HL-60/S4 (cell line): ENCODE results near the gene FBXO15.

Experiments
- in situ Hi-C: fragments of 300-500 bp; cut with MboI; formaldehyde crosslinking; loops from 2 replicates; pipeline ENCODE4 v1.14.3; 2022; ENCODE audit warnings: low sequenced_read_pairs

The FBXO15 gene

DNA sequence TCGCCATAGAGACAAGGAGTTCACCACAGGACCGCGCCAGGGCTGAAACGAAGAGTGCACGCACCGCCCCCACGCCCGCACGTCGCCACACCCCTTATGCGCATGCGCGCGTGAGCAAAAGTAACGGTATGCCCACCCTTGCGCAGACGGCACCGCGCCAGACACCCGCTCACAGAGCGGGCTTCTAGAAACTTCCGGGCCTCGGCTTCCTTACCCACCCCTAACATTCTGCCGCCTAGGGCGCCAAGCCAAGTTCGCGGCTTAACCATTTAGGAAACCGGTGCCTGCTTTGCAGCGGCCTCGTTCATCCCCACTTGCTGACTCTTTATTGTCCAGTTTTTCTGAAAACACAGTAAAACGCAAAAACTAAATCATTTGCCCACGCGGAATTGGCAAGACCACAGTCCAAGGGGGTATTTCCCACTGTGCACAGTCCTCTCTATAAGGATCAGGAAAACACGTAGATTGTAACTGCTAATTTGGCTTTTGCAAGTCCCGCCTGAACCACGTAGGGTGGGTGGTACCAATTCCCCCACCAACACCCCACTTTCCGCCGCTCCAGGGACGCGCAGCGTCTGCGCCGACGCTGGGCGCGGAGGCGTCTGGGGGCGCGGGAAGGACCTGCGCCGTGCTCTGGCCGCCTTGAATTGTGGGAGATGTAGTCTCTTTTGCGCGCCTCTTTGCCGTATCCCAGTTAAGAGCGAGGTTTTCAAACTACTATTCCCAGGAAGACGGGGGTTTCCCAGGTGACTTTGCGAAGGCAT, at the start of gene FBXO15, which contains the start of gene TIMM21:
Gene FBXO15 (minus strand): TSS at position 56 of the 764 bp plus-strand sequence. CDS start 49 bp downstream, at position 7.
Gene TIMM21 (plus strand): TSS at position 745 of the 764 bp plus-strand sequence. CDS start 286 bp downstream, outside the sequence.
- in situ Hi-C loops = no loop called here

GRCh38 chr18:74196220-74197119, 48.8 kb upstream of the FBXO15 start:
- in situ Hi-C loops = loop anchor here (25.0 kb wide), 1 partner anchor 366 kb away; no protein-coding TSS in a partner anchor

GRCh38 chr18:74194691-74195090, 47.1 kb upstream of the FBXO15 start:
- in situ Hi-C loops = loop anchor here (25.0 kb wide), 1 partner anchor 368 kb away; no protein-coding TSS in a partner anchor

DNA sequence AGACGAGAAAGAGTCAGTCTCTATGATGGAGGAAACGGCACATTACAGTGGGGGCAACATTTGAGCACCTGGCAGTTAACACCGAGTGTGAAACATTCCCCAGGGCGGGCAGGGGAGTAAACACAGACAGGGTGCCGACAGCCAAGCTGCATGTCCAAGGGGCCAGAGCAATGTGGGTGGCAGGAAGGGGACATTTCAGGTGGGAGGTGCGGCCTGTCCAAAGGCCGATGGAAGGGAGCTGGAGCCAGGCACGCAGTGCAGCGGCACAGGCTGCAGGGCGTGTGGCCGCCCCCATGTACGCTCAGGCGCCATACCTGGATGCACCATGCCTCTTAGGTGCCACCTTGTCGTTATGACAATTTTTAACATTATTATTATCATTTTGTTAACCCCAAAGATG, 43.9 kb upstream of the FBXO15 start:
- in situ Hi-C loops = loop anchor here (25.0 kb wide), 1 partner anchor 371 kb away; no protein-coding TSS in a partner anchor

DNA sequence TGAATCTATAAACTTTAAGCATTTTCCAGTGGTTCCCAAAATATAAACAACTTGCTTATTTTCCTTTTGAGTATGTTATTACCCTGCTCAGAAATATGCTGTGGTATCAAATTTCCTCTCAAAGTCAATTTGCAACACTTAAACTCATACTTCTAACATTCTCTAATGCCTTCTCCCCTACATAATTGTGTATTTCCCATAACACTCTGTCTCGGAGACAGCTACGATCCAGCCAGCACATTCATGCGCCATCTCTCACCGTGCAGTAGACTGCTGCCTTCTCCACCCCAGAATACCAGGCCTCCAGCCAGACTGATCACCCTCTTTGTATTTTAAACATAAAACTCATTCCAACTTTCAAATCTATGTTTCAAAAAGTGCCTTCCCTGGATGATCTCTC, 42.5 kb upstream of the FBXO15 start:
- in situ Hi-C loops = loop anchor here (25.0 kb wide), 1 partner anchor 372 kb away; no protein-coding TSS in a partner anchor

DNA sequence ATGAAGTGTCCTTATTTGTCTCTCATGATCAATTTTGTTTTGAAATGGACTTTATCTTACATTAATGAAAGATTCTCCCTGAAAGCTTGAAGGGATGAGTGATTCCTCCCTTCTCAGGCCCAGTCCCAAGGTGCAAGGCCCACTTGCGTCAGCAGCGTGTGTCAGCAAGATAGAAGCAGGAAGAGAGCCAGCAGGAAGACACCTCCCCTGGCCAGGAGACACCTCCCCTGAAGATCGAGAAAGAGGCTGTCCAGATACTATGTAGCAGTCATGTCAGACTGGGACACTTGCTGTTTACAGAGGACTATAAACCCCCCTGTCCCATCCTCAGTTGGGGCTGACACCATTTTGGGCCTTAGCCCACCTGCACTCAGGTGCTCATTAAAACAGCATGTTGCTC, 39.0 kb upstream of the FBXO15 start:
- in situ Hi-C loops = loop anchor here (25.0 kb wide), 1 partner anchor 376 kb away; no protein-coding TSS in a partner anchor

DNA sequence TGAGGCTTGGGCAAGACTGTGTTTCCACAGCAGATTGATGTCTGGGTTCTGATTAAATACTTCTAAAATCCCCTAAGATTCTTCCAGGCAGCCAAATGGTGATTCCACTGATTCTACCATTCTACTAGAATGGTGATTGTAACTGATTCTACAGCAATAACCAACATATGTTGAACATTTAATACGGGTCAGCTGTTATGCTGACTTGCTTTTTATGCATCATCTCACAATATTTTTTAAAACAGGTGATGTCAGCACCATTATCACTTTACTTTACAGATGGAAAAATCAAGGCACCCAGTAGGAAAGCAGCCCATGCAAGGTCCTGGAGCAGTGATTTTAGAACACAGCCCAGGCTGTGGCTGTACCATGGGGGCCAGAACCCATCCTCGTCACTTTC, 38.2 kb upstream of the FBXO15 start:
- in situ Hi-C loops = loop anchor here (25.0 kb wide), 1 partner anchor 376 kb away; no protein-coding TSS in a partner anchor

DNA sequence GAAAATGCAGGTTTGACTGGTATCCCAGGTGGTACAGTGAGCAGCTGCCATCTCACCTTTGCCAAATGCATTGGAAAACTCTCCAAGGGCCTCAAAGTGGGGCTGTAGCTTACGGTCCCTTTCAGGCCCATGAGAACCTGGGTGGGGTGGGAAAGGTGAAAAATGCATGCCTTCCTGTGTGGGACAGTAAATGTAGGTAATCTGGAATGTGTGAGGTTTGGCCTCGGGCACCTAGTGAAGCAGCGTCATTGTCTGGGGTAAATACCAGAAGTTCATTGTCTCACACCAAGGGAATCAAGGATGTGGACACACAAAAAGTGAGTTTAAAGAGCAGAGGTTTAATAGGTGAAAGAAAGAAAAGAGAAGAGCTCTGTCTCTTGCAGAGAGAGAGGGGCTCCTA, 37.2 kb upstream of the FBXO15 start:
- in situ Hi-C loops = loop anchor here (25.0 kb wide), 1 partner anchor 377 kb away; no protein-coding TSS in a partner anchor

DNA sequence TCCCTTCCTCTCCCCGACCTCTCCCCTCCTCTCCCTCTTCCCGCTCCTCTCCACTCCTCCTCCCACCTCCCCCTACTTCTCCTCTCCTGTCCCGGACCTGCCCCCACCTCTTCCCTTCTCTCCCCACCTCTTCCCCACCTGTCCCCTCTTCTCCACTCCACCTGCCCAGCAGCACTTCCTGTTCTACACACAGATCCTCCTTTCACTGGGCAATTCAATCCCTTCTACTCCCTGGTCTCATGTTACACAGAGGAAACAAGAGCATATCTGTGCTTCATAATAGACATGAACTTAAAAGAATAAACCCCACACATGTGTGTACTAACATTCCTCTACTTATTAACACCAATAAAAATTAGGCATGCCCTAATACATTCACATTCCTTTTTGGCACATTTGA, 35.5 kb upstream of the FBXO15 start:
- in situ Hi-C loops = loop anchor here (25.0 kb wide), 1 partner anchor 379 kb away; no protein-coding TSS in a partner anchor

DNA sequence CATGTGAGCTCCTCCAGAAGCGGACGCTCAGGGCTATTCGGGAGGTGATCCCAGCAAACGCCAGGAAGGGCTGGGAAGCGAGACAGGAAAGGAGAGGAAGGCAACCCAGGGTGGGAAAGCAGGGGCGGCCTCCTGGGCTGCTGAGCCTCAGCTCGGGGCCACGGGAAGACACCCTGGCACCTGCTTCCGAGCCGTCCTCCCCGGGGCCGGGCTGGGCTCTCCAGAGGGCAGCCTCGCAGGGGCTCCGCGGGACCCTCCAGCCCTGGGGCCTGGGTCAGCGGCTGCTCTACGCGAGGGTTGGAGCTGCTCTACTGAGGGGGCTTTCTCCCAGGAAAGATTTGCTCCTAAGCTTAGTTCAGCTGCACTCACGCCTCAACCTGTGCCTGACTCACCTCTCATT, 34.7 kb upstream of the FBXO15 start:
- in situ Hi-C loops = loop anchor here (25.0 kb wide), 1 partner anchor 380 kb away; no protein-coding TSS in a partner anchor

GRCh38 chr18:74179623-74180199, 32.1 kb upstream of the FBXO15 start:
- in situ Hi-C loops = loop anchor here (25.0 kb wide), 1 partner anchor 383 kb away; no protein-coding TSS in a partner anchor

DNA sequence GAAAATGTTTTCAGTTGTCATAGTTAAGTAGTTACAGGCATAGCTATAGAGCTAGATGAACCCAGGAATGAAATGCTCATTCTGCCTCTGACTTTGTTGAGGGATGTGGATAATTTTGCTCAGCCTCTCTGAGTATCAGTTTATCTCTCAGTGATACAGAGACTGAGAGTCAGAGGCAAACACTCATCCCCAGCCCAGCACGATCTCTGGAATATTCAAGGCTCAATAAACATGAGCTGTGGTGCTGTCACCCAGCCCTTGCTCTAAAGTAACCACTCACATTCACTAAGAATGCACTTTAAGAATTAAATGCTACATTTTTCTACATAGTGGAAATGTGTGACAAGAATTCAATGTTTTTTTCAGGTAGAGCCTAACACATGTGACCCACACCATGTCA, 31.2 kb upstream of the FBXO15 start:
- in situ Hi-C loops = loop anchor here (25.0 kb wide), 1 partner anchor 383 kb away; no protein-coding TSS in a partner anchor

GRCh38 chr18:74175658-74176057, 28.0 kb upstream of the FBXO15 start:
- in situ Hi-C loops = loop anchor here (25.0 kb wide), 1 partner anchor 387 kb away; no protein-coding TSS in a partner anchor

GRCh38 chr18:74173434-74173750, 25.8 kb upstream of the FBXO15 start:
- in situ Hi-C loops = no loop called here

DNA sequence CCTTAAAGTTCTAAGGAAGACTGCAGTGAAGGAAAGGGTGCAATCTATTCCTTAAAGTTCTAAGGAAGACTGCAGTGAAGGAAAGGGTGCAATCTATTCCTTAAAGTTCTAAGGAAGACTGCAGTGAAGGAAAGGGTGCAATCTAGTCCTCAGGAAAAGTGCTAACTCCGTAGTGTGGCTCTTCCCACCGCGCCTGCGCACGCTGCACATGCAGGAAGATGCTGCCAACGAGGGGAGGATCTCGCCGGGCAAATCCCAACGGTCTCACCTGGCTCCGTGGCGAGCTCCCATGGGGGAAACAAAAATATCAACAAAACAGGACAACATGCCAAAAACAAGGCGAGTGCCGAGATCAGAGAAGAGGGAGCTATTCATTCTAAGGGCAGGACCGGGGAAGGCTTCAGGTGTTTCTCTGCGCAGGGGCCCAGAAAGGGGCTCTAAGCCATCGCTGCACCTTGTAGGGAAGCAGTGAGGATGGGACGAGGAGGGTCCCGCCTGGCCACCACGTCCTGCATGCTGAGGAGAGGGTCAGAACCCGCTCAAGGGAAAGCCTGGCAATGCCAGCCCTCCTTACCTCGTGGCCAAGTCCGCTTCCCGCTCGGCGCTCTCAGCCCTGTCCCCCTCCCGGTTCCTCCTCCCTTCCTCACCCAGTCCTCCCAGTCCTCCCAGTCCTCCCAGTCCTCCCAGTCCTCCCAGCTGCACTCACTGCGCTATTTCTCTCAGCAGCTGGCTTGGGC, 25.2 kb upstream of the FBXO15 start:
- in situ Hi-C loops = no loop called here

DNA sequence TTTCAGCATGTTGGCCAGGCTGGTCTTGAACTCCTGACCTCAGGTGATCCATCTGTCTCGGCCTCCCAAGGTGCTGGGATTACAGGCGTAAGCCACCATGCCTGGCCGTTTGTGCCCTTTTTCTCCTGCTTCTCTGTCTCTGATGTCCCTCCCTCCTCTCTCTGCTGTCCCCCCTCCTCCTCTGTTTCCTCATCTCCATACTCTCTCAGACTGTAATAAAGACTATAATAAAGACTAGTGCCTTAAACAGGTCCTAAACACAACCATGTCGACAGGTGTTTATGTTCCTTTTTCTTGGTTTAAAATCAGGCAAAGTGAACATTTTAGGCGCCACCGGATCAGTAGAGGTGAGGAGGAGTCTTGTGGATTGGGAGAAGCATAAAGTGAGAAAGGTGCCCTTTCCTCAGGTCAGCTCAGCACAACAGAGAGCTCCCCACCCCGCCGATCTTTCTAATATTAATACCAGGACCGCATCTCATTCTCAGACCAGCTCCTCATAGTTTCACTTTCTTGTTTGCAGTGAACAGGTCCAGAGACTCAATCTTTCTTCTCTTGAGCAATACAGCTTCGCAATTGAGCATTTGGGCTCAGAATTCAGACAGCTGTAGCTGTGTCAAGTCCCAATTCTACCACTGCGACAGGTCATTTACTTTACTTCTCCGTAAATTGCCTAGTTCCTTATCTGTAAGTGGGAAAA, 24.4 kb upstream of the FBXO15 start:
- in situ Hi-C loops = no loop called here

GRCh38 chr18:74166386-74166785, 18.8 kb upstream of the FBXO15 start:
- in situ Hi-C loops = no loop called here

DNA sequence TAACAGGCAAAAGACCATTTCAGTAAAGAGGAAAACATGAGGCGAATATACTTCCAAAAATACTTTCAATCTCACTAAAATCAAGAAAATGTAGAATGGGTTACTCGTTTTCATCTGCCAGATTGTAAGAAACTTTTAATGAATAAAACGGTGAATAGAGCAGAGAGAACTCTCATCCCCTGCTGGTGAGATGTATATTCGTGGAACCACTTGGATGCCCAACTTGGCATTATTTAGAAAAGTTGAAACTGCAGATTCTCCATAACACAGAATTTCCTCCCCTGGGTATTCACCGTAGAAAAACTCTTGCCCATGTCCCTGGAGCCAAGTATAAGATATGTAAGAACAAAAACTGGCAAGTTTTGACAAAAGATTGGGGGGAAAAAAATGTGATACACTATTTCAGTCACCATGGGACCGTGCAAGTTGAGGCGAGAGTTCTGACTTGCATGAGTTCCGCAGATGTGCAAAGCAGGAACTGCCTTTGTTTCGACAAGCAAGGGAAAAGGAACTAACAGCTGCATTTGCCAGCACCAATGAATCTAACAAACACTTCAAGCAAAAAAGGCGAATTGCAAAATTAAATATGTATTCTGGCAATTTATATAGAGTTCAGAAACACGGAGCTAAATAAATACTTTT, 15.5 kb upstream of the FBXO15 start:
- in situ Hi-C loops = no loop called here

DNA sequence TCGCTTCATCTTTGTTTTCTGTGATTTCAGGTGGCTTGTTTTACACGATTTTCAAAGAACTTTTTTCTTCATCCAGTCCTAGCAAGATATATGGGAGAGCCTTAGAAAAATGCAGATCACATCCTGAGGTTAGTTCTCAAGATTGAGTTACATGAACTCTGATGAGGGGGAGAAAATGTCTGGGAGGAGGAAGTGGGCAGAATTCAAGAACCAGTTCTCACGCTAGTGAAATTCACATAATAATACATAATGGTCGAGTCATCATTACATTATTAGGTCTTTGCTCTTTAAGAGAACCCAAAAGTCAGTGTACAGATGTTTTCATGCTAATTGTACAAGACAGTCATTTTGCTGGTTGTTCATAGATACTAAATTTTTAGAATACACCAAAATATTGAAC, 7.6 kb upstream of the FBXO15 start:
- in situ Hi-C loops = no loop called here
